H1 (cell line): ENCODE results near the gene TMEM273. TPM values are rescaled to one million over a fixed set of nuclear protein-coding genes. Genes with fewer than 3 reads are reported as not detected.

Experiments
- HDAC2 ChIP-seq, 2 experiments: fragments of 300-600 bp in 1 of 2; sonication (generic) in 1 of 2; IDR thresholded peaks; 2 replicates each; pipeline ENCODE4 v1.6.1; 2011 to 2012; ENCODE audit warnings: low read depth in 2 of 2, low read length in 2 of 2, mild to moderate bottlenecking in 2 of 2, moderate library complexity in 2 of 2, borderline replicate concordance in 1 of 2, inconsistent platforms in 1 of 2
- polyA plus RNA-seq, 7 experiments: library from polyadenylated mRNA; depleted of rRNA in 3 of 7; stranded (reverse) in 5 of 7; unstranded in 2 of 7; fragments of >200 nt in 5 of 7; fragments of 200-250 nt in 2 of 7; gene quantifications; 1 replicate in 5 of 7; 2 replicates in 1 of 7; 4 replicates in 1 of 7; pipeline versions ENCODE4 v1.2.1 to v1.2.3, GENCODE V29; 2011 to 2013; ENCODE audit warnings: missing spikeins in 2 of 7, mixed read lengths in 2 of 7
- total RNA-seq: library from RNA; stranded (reverse); fragmentation: NEBNext Ultra II Directional; extraction: Animal tissue kit (Norgen Biotek cat#: 25700); gene quantifications from 2 replicates; pipeline ENCODE4 v1.2.1, GENCODE V29; 2021

Gene TMEM273
- total and polyA plus RNA-seq, 2 of the 8 experiments (the other 6 are each of a cell fraction or from before 2014, with no cell fraction given): not detected

- no peak for TF ChIP-seq HDAC2 (IDR thresholded peaks at IDR 0.05; ENCODE audit: borderline replicate concordance in 1 of 2, low read depth in 2 of 2, low read length in 2 of 2)
- TF ChIP-seq, all 59 proteins: peak for 0
These were observed 29.5 kb upstream of the TMEM273 start (continued) for GRCh38 chr10:49217645-49218044.
